HG03135 (cell line): ENCODE data around the gene ABI1.
A peak's percentile ranks its signal among the peaks of the same experiment; 100 is the strongest.
"Not testable (repeated sequence)": the region's sequence is repeated elsewhere in the genome, so short reads cannot be mapped to it uniquely, and the experiment has no call there.

Experiments used
- ATAC-seq: cut with Tn5 transposase; IDR thresholded peaks from one replicate; pipeline ENCODE4 v1.9.1; 2021; ENCODE audit warnings: mild to moderate bottlenecking, moderate library complexity; ENCODE audit not compliant: unreplicated experiment

Gene ABI1

DNA sequence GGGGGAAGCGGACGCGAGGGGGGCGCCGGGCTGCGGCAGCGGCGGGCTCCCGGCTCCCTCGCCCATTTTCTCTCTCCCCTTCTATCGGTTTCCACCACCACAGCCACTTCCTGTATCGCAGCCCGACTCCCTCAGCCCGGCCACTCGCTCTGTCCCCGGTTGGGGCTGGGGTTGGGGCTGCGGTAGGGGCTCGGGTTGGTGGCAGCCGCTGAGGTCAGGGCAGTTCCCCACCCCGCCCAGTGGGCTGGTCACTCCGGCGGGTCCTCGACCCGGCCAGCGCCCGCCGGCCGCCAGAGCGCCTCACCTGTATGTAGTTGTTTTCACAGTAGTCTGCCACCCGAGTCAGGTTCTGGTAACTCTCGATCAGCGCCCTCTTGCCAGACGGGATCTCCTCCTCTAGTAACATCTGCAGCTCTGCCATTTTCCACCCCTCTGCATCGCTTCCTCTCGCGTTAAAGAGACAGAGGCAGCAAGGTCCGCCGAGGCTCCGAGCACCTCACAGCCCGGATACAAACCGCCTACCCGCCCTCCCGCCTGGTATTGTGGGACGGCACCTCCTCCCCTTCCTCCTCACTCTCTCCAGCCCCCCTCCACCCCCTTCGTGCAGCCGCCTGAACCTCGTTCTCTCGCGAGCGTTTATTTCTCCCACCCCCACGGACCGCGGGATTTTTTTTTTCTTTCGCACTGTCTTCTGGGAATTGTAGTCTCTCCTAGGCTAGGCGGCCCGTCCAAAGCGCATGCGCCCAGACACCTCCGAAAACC, at the start of gene ABI1:
ABI1 (minus strand) TSS at position 516 of the 762 bp plus-strand sequence; CDS start at position 421, 95 bp downstream.
- ATAC-seq: peak; percentile 56

DNA sequence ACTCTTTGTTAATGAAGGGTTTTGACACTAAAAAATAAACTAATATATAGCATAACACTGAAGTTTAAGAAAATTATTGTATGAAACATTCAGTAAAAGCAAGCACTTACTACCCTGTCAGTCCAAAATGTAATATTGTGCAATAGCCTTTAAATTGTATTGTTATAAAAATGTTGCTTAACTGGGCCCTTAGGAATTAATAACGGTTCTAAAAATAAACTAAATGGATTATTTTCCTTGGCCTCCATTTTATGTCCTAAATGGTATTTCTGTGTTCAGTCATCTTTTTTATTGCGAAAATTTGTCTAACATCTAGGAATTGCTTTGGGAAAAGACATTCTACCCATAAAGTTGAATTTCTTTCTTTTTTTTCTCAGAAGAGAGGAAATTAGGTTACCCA, 49.0 kb upstream of the ABI1 start:
- no peak for ATAC-seq

DNA sequence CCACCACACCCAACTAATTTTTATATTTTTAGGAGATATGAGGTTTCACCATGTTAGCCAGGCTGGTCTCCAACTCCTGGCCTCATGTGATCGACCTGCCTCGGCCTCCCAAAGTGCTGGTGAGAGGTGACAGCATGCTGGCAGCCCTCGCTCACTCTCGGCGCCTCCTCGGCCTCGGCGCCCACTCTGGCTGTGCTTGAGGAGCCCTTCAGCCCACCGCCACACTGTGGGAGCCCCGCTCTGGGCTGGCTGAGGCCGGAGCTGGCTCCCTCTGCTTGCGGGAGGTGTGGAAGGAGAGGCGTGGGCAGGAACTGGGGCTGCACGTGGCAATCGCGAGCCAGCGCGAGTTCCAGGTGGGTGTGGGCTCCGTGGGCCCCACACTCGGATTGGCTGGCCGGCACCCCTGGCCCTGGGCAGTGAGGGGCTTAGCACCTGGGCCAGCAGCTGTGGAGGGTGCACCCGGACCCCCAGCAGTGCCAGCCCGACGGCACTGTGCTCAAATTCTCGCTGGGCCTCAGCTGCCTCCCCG, 44.6 kb upstream of the ABI1 start:
- ATAC-seq: not testable (repeated sequence)

DNA sequence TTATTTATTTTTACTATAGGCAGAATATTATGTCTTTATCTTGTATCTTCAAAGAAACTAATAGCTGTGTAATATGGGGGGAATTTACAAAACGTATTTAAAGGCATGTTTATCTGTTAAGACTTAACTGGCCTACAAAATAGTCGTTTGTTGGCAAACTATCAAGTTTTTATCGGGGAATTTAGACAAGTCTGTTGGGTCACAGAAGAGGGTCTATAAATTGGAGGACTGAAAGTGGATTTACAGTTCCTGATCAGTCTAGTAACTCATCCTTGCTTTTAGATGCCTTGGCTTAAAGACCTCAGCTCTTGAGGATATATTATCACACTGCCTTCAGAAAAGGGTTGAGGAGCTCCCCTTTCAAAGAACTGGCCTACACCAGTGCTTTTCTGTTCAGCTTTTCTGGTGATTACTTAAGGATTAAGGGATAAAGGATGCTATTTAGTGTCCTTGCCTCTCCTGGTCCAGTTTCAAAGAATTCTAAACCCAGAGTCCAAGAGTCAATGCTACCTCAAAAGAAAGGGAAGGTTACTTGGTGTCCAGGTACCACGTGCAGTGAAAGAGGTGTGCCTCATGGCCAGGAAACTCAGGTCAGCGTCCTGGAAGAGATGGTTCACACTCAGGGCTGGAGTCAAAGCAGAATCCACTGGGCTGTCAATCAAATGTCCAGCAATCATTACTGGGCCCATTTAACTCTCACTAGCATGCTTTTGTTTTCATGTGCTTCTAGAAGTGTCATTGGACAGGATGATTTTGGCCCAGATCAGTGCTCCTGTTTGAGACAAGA, 42.9 kb upstream of the ABI1 start:
- no peak for ATAC-seq

DNA sequence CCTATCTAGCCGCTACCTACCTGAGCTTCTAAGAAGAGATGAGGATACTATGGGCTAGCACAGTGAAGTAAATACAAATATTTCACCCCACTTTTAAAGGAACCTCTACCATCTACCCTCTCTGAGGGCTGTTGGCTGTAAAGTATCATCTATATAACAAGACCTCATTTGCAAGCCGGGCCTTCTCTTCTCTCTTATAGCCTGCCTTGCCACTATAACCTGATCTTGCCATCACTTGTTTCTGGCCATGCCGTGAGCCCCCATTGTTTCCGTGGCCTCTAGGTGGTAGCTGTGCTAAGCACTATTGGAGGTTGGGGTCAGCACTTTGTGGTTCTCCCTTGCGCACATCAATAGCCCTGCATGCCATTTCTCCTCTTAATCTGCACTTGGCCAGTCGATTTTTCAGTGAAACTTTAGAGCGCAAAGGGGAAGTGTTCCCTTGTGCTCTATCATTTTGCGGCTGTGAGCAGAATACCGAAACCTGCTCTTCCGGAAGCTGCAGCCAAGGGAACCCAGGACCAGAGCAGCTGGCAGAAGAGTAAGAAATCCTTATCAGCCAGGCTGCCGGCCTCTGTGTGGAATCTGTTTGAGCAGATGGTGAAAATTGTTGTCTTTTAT, 31.7 kb upstream of the ABI1 start:
- ATAC-seq: not testable (repeated sequence)

DNA sequence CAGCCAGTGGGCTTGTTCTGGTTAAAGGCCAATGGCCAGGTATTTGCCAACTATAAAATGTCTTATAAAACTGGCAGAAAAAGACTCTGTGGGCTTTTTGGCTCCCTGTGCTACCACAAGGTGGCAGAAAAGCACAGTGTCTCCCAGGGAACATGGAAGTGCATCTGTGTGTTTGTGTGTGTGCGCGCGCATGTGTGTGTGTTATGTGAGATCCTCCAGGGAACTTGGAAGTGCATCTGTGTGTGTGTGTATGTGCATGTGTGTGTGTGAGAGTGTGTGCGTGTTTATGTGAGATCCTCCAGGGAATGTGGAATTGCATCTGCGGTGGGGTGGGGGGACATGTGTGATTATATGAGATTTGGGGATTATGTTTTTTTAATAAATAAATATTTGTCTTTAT, 30.2 kb upstream of the ABI1 start:
- ATAC-seq: no peak

DNA sequence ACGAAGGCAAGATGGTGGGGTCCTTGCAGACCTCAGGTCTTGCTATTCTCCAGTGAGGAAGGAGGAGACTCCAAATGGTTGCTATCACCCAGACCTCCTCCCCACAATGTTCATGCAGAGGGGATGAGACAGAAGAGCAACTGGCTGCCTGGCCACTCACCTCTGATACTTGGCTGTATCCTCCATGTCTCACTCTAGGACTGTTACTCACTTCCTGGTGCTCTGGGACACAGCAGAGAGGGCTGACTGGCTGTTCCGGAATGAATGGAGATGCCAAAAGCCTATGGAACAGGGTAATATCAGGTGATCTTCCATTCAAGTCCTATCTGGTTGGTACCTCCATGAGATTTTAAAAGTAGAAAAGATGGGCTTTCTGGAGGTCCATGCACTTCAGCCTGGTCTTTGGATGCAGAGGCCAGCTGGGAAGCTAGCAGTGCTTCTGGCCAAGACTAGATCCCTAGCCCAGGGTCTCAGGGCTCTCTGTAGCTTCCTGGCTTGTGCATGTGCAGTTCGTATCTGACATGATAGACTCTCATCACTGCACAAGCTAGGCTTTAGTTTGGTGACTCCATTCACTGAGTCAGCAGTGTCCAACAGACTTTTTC, 27.0 kb upstream of the ABI1 start:
- ATAC-seq: no peak

DNA sequence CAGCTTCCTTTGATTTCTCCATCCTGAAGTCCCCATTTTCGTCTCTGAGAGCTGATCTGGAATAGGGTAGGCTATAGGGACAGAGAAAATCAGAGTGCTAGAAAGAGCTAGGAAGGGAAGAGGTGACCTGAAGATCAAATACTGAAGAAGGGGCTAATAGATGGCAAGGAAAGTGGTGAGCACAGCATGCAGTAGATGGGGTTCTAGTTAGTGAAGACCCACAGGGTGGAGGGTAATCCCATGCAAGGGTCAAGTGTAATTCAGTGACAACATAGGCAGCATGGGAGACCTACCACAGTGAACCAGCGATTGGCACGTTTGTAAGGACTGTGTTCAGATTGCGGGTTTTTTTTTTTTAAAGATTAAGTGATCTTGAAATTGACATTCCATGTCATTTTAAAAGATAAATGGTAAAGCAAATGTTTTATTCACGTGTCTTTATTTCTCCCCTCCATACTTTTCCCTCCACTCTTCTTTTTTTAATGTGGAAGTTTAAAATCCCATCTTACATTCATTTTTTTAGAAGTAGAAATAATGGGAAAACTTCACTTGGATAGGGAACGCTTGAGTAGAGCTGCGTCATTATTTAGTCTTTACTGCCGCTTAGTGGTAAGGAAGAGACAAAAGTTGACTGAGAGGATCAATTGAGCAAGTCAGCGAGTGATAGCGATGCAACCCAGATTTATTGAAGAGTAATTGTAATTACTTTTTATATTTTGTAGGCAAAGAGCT, 21.0 kb upstream of the ABI1 start:
- no peak for ATAC-seq

DNA sequence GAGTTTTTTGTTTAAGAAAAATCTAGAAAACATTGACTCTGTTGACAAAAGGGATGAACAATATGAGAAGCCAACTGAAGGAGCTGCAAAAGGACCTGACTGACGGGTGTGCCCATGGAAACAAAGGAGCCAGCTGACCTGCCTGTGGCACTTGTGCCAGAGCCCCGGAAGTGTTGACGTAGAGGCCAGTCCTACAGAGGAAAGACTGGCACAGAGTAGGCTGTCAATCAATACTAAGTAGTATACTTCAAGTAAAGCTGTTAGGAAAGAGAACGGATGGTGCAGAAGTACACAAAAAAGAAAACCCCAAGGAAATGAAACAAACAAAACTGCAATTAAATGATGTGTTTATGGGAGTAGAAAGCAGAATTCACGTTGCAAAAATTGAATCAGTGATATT, 19.0 kb upstream of the ABI1 start:
- ATAC-seq: no peak

DNA sequence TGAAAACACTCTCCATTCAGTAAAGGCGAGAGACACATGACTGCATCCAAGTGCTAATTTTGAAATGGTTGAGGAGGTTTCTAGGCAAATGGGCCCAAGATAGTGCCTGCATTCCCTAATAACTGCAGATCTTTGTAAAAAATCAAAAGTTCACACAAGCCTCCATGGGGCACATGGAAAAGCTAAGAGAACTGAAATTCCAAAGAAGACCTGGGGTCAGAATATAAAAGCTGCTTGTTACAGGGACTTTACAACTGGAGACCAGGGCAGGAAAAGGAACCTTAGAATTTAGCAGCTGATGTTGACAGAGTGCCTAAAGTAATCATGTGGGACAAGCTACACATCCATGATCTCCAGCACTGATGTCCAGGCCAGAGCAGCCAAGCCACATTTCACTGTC, 10.0 kb upstream of the ABI1 start:
- ATAC-seq: no peak

DNA sequence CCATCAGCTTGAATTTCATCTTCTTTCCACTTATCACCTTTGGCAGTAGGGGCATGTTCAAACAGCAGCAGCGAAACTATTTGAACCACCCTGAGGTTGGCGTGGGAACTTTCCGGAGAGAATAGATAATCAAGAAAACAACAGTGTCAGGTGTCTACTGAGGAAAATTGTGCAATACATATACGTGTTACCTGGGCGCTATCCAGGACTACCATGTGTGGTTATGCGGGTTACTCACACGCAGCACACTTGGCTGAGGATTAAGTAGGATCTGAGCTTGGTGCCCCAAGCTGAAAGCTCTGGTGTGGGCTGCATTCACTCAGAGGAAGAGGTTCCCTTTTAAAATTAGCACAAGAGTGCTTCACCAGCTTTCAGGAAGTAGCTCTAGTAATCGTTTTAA, 8.8 kb upstream of the ABI1 start:
- ATAC-seq: no peak

DNA sequence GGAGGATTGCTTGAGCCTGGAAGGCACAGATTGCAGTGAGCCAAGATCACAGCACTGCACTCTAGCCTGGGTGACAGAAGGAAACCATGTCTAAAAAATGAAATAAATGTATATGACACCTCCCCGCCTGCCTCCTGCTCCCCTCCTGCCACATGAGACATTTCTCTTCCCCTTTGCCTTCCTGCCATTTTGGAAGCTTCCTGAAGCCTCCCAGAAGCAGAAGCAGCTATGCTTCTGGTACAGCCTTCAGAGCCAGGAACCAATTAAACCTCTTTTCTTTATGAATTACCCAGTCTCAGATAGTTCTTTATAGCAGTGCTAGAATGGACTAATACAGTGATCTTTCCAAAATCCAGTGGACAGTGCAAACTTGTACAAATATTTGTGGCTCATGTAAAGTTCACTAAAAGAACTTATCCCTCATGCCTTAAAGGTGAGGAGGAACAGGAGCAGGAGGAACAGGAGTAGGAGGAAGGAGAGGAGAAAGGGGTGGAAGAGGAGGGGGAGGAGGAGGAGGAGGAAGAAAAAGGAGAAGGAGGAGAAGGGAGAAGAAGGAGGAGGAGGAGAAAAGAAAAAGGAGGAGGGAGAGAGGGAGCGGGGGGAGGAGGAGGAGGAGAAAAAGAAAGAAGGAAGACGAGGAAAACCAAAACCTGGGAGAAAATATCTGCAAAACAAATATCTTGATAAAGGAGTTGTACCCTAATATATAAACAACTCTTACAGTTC, 2.8 kb upstream of the ABI1 start:
- ATAC-seq: no peak

DNA sequence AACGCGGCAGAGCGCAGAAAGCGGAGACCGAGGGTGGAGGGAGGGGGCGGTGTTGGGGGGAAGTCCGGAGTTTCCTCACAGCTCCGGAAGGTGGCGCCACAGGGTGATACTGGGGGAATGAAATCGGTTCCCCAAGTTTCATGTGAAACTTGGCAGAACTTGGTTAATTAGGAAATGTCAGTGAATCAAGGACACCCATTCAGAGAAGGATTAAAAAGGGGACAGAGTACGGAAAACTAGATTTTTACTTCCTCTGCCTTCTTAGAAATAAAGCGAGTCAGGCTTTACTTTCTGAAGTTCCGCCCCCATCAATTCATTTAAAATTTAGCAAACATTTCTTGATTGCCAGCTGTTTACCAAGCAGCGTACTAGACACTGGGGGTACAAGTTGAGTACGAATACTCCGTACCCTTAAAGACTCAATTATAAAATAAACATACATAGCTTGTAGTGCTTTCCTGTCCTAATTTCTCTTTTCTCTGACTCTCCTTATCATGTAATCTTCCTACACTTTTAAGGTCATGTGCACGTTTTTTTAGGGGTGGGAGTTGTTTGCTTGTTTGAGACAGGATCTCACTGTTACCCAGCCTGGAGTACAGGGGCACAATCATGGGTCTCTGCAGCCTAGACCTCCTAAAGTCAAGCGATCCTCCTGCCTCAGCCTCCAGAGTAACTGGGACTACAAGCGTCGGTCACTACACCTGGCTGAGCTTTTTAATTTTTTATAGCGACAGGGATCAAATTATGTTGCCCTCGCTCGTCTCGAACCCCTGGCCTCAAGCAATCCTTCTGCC, 644 bp upstream of the ABI1 start:
- no peak for ATAC-seq

DNA sequence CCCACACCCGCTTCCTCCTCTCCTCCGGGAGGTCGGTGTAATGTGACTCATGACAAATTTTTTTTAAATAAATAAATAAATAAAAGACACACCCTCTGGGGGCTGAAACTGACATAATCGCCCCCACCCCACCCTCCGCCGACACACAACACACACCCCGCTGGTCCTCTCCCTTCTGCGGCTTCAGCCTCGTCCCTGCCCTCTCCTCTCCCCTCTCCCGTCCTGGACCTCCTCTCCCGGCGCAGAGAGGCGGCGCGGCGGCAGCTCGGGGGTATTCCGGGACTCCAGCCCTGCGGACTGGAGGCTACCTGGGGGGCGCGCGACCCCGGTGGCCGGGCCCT, 686 bp downstream of the ABI1 start:
- peak; percentile 20 for ATAC-seq

DNA sequence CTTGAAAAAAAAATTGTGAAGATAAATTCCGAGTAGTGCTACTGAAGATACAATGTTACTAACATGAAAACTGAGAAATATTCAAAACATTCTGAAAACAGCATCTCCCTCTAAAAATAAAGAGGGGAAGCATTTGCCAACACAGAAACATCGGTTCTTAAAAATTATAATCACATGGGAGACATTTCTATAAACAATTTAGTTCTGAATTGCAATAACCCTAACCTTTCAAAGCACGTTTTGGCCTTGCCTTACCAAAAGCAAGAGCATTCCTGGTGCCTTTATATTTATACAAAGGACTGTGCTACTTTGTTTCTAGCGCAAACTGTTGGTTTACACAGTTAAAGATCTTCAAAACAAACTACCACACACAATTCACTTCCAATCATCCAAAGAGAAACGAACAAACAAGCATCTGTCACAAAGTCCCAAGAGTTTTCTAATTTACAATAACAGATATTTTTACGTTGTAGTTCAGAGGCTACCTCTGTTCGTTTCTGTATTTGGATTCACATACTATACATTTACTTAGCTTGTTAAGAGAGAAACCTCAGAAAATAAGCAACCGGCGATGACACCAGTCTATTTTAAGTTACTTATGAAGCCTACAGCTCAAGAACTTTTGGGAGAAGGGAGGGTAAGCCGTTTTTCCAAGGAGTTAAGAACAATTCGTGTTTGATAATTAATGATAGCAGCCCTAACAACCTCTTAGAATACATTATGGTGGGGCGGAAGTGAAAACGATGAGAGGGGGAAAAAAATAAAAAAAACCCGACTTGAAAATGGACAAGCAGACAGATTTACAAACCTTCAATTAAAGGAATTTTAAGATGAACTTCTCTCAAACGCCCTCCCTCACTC, 1.3 kb downstream of the ABI1 start:
- ATAC-seq: no peak

DNA sequence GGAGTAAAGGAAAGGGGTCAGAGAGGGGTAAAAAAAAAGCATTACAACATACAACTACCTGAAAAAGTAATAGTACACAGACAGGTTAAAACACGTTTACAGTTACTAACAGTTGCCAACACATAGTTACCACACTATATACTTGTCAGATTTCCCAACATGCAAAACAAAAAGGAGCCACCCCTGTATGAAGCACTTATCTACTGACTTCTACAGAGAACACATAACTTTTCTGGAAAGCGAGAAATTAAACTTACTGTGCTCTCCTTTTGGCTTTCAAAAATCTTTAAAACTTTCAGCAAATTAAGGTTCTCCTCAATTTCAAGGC, 2.1 kb downstream of the ABI1 start:
- ATAC-seq: no peak

DNA sequence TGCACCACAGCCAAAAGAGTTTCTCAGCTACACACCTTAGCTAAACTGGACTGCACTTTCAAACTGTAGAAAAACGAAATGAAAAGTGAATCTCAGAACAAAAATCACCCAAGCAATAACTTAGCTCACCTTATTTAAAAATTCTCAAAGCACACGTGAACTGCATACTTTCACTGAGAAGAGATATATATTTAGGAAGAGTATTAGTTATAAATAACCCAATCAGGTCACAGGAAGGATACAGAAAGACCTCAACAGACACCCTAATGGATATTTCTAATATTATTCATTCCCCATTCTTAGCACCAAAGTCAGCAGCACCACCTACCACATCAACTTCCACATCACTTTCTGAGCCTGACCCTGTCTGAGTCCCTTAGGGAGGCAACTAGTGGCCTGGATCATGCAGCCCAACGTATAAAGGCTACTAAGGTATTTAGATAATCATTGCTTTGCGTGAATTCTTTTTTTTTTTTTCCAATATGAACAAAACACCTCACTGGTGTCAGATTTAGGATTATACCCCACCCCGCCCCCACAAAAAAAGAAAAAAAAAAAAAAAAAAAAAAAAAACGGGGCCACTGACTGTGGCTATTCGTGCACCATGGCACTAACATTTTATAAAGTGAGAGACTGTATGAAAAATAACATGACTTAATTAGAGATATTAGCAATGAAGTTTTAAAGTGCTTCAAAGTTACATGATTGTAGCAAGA, 2.6 kb downstream of the ABI1 start:
- ATAC-seq: peak; percentile 25

DNA sequence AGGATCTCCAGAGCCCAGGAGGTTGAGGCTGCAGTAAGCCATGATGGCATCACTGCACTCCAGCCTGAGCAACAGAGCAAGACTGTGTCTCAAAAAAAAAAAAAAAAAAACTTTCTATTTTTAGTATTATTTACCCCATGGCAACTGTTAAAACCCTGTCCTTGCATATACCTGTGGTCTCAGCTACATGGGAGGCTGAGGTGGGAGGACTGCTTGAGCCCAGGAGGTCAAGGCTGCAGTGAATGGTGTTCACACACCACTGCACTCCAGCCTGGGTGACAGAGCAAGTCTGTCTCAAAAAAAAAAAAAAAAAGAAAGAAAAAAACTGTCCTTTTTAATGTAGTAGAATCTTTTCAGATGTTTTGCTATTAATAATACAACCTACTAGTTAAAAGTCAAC, 3.2 kb downstream of the ABI1 start:
- ATAC-seq: peak; percentile 4
